ENCODE measurements around the gene KRTAP9-4.
"Not testable (repeated sequence)": the region's sequence is repeated elsewhere in the genome, so short reads cannot be mapped to it uniquely, and the experiment has no call there.

Gene KRTAP9-4

DNA sequence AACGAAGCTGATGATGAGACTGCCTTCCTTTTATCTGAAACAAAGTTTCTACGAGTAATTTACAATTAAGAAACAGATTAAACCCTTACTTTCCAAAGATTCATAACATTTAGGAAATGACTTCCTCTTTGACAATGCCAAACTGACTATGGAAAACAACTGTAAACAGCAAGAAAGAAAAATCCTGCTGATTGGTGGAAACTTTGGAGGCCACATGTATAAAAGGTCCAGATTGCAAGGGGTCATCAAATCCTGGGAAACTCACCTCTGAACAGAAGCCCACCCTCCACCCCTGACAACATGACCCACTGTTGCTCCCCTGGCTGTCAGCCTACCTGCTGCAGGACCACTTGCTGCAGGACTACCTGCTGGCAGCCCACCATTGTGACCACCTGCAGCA is 15.6 kb downstream of the KRTAP9-4 start, which contains the start of gene KRTAP9-6:
TSS of gene KRTAP9-6 (plus strand) at position 301 of the 400 bp plus-strand sequence. CDS start at position 301, 0 bp downstream.
- H4K8ac ChIP-seq (ENCODE audit: low read length), result no peak within 1 kb of the TSS
- no peak within 1 kb of the TSS for H3K18ac ChIP-seq (ENCODE audit: low read depth in 1 of 2, low read length in 2 of 2)
- no peak within 1 kb of the TSS for H2AFZ ChIP-seq (ENCODE audit: low read depth, low read length)
- H3K23ac ChIP-seq (ENCODE audit: low read length in 2 of 2), result no peak within 1 kb of the TSS
- peaks cover 0 to 22% of the 10 kb centered on the region in 2 experiments for H3K27me3 ChIP-seq (ENCODE audit: control insufficient read depth in 1 of 2, insufficient read depth in 1 of 2, low read length in 2 of 2)
- H3K79me1 ChIP-seq (replicated peaks; ENCODE audit: low read length, poor library complexity, severe bottlenecking), result no peaks in the 10 kb centered on the region
- H3K4ac ChIP-seq (ENCODE audit: low read depth in 1 of 2, low read length in 2 of 2), result no peak within 1 kb of the TSS
- DNase-seq, result no peak
- no peak within 1 kb of the TSS for H3K14ac ChIP-seq (ENCODE audit: low read length in 2 of 2)
- H2AK5ac ChIP-seq (ENCODE audit: low read length, severe bottlenecking), result no peak within 1 kb of the TSS
- H2BK12ac ChIP-seq (ENCODE audit: low read length in 2 of 2), result no peak within 1 kb of the TSS
- H3K4me1 ChIP-seq (ENCODE audit: control insufficient read depth, insufficient read depth, low read depth, low read length), result no peaks in the 10 kb centered on the region
- H2BK120ac ChIP-seq (ENCODE audit: low read depth, low read length), result no peak within 1 kb of the TSS
- no peak within 1 kb of the TSS for H2BK5ac ChIP-seq (ENCODE audit: low read depth, low read length, poor library complexity, severe bottlenecking)
- no peak within 1 kb of the TSS for H3K9ac ChIP-seq (ENCODE audit: low read length)
- no peaks in the 10 kb centered on the region for H3K9me3 ChIP-seq (ENCODE audit: control insufficient read depth, low read length)
- H3K36me3 ChIP-seq (ENCODE audit: control insufficient read depth in 1 of 2, insufficient read depth in 2 of 2, low read depth in 1 of 2, low read length in 2 of 2), result no peaks in the 10 kb centered on the region
- 64% methylated on average over 2 of the region's 2 CpGs for WGBS
- no peak within 1 kb of the TSS for H4K91ac ChIP-seq (ENCODE audit: low read length)
- no peak within 1 kb of the TSS for H2BK15ac ChIP-seq (ENCODE audit: low read depth, poor library complexity, severe bottlenecking)
- no peak within 1 kb of the TSS for H3K27ac ChIP-seq (ENCODE audit: low read length, poor library complexity, severe bottlenecking)
- no peak within 1 kb of the TSS for H3K4me3 ChIP-seq (ENCODE audit: insufficient read depth in 1 of 2, low read depth in 1 of 2, low read length in 2 of 2)
- no peak within 1 kb of the TSS for H3K4me2 ChIP-seq (ENCODE audit: low read length, poor library complexity, severe bottlenecking)

DNA sequence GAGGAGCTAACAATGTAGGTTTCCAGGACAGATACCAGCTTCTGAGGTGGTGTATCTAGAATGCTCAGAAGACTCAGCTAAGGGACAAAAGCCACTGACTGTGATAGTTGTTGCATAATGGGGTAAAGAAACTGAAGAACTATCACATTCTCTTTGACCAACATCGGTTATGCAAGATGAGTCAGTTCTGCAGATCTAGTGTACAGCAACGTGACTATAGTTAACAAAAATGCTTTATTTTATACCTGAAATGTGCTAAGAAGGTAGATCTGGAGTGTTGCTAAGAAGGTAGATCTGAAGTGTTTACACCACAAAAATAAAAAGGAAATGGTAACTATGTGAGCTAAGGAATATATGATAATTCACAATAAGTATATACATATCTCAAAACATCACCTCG is 18.2 kb downstream of the KRTAP9-4 start:
- H3K79me1 ChIP-seq (replicated peaks; ENCODE audit: low read length, poor library complexity, severe bottlenecking), result no peaks in the 10 kb centered on the region
- no peak overlapping the region for H2AK5ac ChIP-seq (ENCODE audit: low read length, severe bottlenecking)
- no peak overlapping the region for H4K8ac ChIP-seq (ENCODE audit: low read length)
- H3K27ac ChIP-seq (ENCODE audit: low read length, poor library complexity, severe bottlenecking), result no peak overlapping the region
- no peak overlapping the region for H3K4me3 ChIP-seq (ENCODE audit: insufficient read depth in 1 of 2, low read depth in 1 of 2, low read length in 2 of 2)
- H3K4me2 ChIP-seq (ENCODE audit: low read length, poor library complexity, severe bottlenecking), result no peak overlapping the region
- no peak overlapping the region for H3K18ac ChIP-seq (ENCODE audit: low read depth in 1 of 2, low read length in 2 of 2)
- H3K9ac ChIP-seq (ENCODE audit: low read length), result no peak overlapping the region
- H3K36me3 ChIP-seq (ENCODE audit: control insufficient read depth in 1 of 2, insufficient read depth in 2 of 2, low read depth in 1 of 2, low read length in 2 of 2), result no peaks in the 10 kb centered on the region
- no peak overlapping the region for H3K14ac ChIP-seq (ENCODE audit: low read length in 2 of 2)
- no peaks in the 10 kb centered on the region for H3K4me1 ChIP-seq (ENCODE audit: control insufficient read depth, insufficient read depth, low read depth, low read length)
- H3K9me3 ChIP-seq (ENCODE audit: control insufficient read depth, low read length), result no peaks in the 10 kb centered on the region
- peaks cover 0 to 21% of the 10 kb centered on the region in 2 experiments for H3K27me3 ChIP-seq (ENCODE audit: control insufficient read depth in 1 of 2, insufficient read depth in 1 of 2, low read length in 2 of 2)
- no CpG with 5 or more reads among the region's 3 CpGs for WGBS
- DNase-seq, result no peak
- H3K23ac ChIP-seq (ENCODE audit: low read length in 2 of 2), result no peak overlapping the region
- H2BK15ac ChIP-seq (ENCODE audit: low read depth, poor library complexity, severe bottlenecking), result no peak overlapping the region
- H2BK12ac ChIP-seq (ENCODE audit: low read length in 2 of 2), result no peak overlapping the region
- H3K4ac ChIP-seq (ENCODE audit: low read depth in 1 of 2, low read length in 2 of 2), result no peak overlapping the region
- no peak overlapping the region for H2BK120ac ChIP-seq (ENCODE audit: low read depth, low read length)
- H2BK5ac ChIP-seq (ENCODE audit: low read depth, low read length, poor library complexity, severe bottlenecking), result no peak overlapping the region
- no peak overlapping the region for H4K91ac ChIP-seq (ENCODE audit: low read length)
- no peak overlapping the region for H2AFZ ChIP-seq (ENCODE audit: low read depth, low read length)

DNA sequence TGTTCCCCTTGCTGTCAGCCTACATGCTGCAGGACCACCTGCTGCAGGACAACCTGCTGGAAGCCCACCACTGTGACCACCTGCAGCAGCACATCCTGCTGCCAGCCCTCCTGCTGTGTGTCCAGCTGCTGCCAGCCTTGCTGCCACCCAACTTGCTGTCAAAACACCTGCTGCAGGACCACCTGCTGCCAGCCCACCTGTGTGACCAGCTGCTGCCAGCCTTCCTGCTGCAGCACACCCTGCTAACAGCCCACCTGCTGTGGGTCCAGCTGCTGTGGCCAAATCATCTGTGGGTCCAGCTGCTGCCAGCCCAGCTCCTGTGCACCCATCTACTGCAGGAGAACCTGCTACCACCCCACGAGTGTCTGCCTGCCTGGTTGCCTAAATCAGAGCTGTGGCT is 21.8 kb downstream of the KRTAP9-4 start:
- not testable (repeated sequence) for H3K27ac ChIP-seq (ENCODE audit: low read length, poor library complexity, severe bottlenecking); H3K79me1 ChIP-seq (replicated peaks; ENCODE audit: low read length, poor library complexity, severe bottlenecking); H3K9me3 ChIP-seq (ENCODE audit: control insufficient read depth, low read length); H3K9ac ChIP-seq (ENCODE audit: low read length); DNase-seq; H4K8ac ChIP-seq (ENCODE audit: low read length); H2AK5ac ChIP-seq (ENCODE audit: low read length, severe bottlenecking); H3K4ac ChIP-seq (ENCODE audit: low read depth in 1 of 2, low read length in 2 of 2); H3K18ac ChIP-seq (ENCODE audit: low read depth in 1 of 2, low read length in 2 of 2); H3K14ac ChIP-seq (ENCODE audit: low read length in 2 of 2); H3K36me3 ChIP-seq (ENCODE audit: control insufficient read depth in 1 of 2, insufficient read depth in 2 of 2, low read depth in 1 of 2, low read length in 2 of 2); H2BK12ac ChIP-seq (ENCODE audit: low read length in 2 of 2); H4K91ac ChIP-seq (ENCODE audit: low read length); H2BK15ac ChIP-seq (ENCODE audit: low read depth, poor library complexity, severe bottlenecking); H2BK5ac ChIP-seq (ENCODE audit: low read depth, low read length, poor library complexity, severe bottlenecking); H3K4me1 ChIP-seq (ENCODE audit: control insufficient read depth, insufficient read depth, low read depth, low read length); H2BK120ac ChIP-seq (ENCODE audit: low read depth, low read length); H3K27me3 ChIP-seq (ENCODE audit: control insufficient read depth in 1 of 2, insufficient read depth in 1 of 2, low read length in 2 of 2); H3K4me2 ChIP-seq (ENCODE audit: low read length, poor library complexity, severe bottlenecking); H3K4me3 ChIP-seq (ENCODE audit: insufficient read depth in 1 of 2, low read depth in 1 of 2, low read length in 2 of 2); H3K23ac ChIP-seq (ENCODE audit: low read length in 2 of 2); H2AFZ ChIP-seq (ENCODE audit: low read depth, low read length)
- WGBS, result no CpG with 5 or more reads among the region's 1 CpG

DNA sequence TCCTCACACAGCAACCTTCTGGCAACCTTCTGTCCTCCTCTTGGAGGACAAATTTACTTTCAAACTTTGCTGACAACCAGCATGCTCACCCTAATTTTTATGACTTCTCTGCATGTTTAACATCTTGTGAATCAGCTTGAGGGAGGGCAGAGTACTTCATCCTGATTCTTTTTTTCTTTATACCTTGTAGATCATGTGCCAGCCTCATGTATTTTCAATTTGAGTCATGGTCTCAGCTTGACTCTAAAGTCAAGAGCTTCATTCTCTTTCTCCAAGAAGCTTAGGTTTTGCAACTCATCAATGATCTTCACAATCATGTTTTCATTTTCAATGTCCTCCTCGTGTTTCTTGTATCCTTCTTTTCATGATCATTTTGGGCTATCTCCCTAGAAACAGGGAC is 22.4 kb downstream of the KRTAP9-4 start:
- H2BK5ac ChIP-seq (ENCODE audit: low read depth, low read length, poor library complexity, severe bottlenecking), result no peak overlapping the region
- no peak overlapping the region for H3K9ac ChIP-seq (ENCODE audit: low read length)
- peaks cover 3% of the 10 kb centered on the region for H3K4me1 ChIP-seq (ENCODE audit: control insufficient read depth, insufficient read depth, low read depth, low read length)
- no peaks in the 10 kb centered on the region for H3K9me3 ChIP-seq (ENCODE audit: control insufficient read depth, low read length)
- no peak overlapping the region for H4K91ac ChIP-seq (ENCODE audit: low read length)
- no peaks in the 10 kb centered on the region for H3K36me3 ChIP-seq (ENCODE audit: control insufficient read depth in 1 of 2, insufficient read depth in 2 of 2, low read depth in 1 of 2, low read length in 2 of 2)
- H2AFZ ChIP-seq (ENCODE audit: low read depth, low read length), result no peak overlapping the region
- H3K27ac ChIP-seq (ENCODE audit: low read length, poor library complexity, severe bottlenecking), result no peak overlapping the region
- no peak overlapping the region for H3K14ac ChIP-seq (ENCODE audit: low read length in 2 of 2)
- no peak overlapping the region for H2AK5ac ChIP-seq (ENCODE audit: low read length, severe bottlenecking)
- no peak overlapping the region for H2BK15ac ChIP-seq (ENCODE audit: low read depth, poor library complexity, severe bottlenecking)
- H3K23ac ChIP-seq (ENCODE audit: low read length in 2 of 2), result no peak overlapping the region
- H4K8ac ChIP-seq (ENCODE audit: low read length), result no peak overlapping the region
- H3K4me2 ChIP-seq (ENCODE audit: low read length, poor library complexity, severe bottlenecking), result no peak overlapping the region
- no peak overlapping the region for H3K4me3 ChIP-seq (ENCODE audit: insufficient read depth in 1 of 2, low read depth in 1 of 2, low read length in 2 of 2)
- no peak for DNase-seq
- no peak overlapping the region for H3K4ac ChIP-seq (ENCODE audit: low read depth in 1 of 2, low read length in 2 of 2)
- H3K27me3 ChIP-seq (ENCODE audit: control insufficient read depth in 1 of 2, insufficient read depth in 1 of 2, low read length in 2 of 2), result peaks cover 0 to 9% of the 10 kb centered on the region in 2 experiments
- no peak overlapping the region for H2BK120ac ChIP-seq (ENCODE audit: low read depth, low read length)
- no CpG with 5 or more reads among the region's 1 CpG for WGBS
- H3K79me1 ChIP-seq (replicated peaks; ENCODE audit: low read length, poor library complexity, severe bottlenecking), result no peaks in the 10 kb centered on the region
- no peak overlapping the region for H3K18ac ChIP-seq (ENCODE audit: low read depth in 1 of 2, low read length in 2 of 2)
- no peak overlapping the region for H2BK12ac ChIP-seq (ENCODE audit: low read length in 2 of 2)

All from mesenchymal stem cell (in vitro differentiated cells and primary cell).